Esophagus muscularis mucosa (tissue), 3 donors: Measurements from ENCODE around the gene IQCH.

ENCODE experiments used
- POLR2A ChIP-seq: fragments of 450-650 bp; IDR thresholded peaks from one replicate; pipeline ENCODE4 v1.6.1; 2017; ENCODE audit warnings: antibody characterized with exemption, moderate library complexity, mild to moderate bottlenecking, low read depth
- TF ChIP-seq, protein P1 (sequence below), 3 experiments: fragments of 200-600 bp in 2 of 3; fragments of 450-650 bp in 1 of 3; sonication (generic) in 2 of 3; IDR thresholded peaks; one replicate each; pipeline ENCODE4 v1.5.1; 2017 to 2019; ENCODE audit warnings: antibody characterized with exemption in 3 of 3, mild to moderate bottlenecking in 2 of 3, moderate library complexity in 1 of 3

DNA sequence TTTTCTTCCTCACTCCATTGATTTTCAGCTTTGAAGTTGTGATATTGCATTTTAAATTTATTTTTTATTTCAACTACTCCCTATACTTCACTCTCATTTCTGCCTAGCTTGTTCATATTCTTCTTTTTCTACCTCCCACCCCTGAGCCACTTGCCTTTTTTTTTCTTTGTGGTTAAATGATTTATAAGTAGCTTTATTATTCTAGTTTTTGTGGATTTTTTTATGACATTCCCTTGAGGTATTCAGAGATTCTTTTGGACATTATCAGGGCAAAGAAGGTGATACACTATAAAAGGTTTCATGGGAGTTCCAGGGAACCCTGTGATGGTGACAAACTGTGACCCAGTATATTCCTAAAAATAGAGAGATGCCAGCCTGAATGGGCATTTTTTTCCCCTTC, 269.6 kb downstream of the IQCH start:
- TF ChIP-seq, protein P1, sequence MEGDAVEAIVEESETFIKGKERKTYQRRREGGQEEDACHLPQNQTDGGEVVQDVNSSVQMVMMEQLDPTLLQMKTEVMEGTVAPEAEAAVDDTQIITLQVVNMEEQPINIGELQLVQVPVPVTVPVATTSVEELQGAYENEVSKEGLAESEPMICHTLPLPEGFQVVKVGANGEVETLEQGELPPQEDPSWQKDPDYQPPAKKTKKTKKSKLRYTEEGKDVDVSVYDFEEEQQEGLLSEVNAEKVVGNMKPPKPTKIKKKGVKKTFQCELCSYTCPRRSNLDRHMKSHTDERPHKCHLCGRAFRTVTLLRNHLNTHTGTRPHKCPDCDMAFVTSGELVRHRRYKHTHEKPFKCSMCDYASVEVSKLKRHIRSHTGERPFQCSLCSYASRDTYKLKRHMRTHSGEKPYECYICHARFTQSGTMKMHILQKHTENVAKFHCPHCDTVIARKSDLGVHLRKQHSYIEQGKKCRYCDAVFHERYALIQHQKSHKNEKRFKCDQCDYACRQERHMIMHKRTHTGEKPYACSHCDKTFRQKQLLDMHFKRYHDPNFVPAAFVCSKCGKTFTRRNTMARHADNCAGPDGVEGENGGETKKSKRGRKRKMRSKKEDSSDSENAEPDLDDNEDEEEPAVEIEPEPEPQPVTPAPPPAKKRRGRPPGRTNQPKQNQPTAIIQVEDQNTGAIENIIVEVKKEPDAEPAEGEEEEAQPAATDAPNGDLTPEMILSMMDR (IDR thresholded peaks at IDR 0.05) = no peak
- TF ChIP-seq POLR2A = no peak
